ENCODE data around the gene CEP192.

Gene CEP192

GRCh38 chr18:13054336-13054735, 63.2 kb downstream of the CEP192 start:
- Histone ChIP-seq H3K4me3 (ENCODE audit: low read depth, low read length, poor library complexity, severe bottlenecking) (no peak overlapping the region), H4K20me1 (ENCODE audit: insufficient read depth, low read length) (no peaks in the 10 kb centered on the region), H3K27ac (ENCODE audit: low read depth, low read length, poor library complexity, severe bottlenecking) (no peak overlapping the region), H3K27me3 (ENCODE audit: insufficient read depth, low read length) (no peaks in the 10 kb centered on the region), H3K36me3 (ENCODE audit: insufficient read depth, low read length) (peaks cover 89% of the 10 kb centered on the region), H3K9me3 (ENCODE audit: low read length) (no peaks in the 10 kb centered on the region), H3K4me1 (ENCODE audit: insufficient read depth, low read length, severe bottlenecking) (peaks cover 15% of the 10 kb centered on the region), H3K9ac (ENCODE audit: low read length) (no peak overlapping the region), H3K79me2 (ENCODE audit: insufficient read depth, low read length) (no peaks in the 10 kb centered on the region), H3F3A (ENCODE audit: insufficient read depth, low read length) (no peaks in the 10 kb centered on the region), H2AFZ (ENCODE audit: low read length) (no peak overlapping the region), H3K9me2 (ENCODE audit: low read depth, low read length) (no peaks in the 10 kb centered on the region), H3K4me2 (ENCODE audit: low read length) (no peak overlapping the region)
- TF ChIP-seq CTCF (IDR thresholded peaks at IDR 0.05; ENCODE audit: low read length) (no peak), EZH2 (IDR thresholded peaks at IDR 0.05; ENCODE audit: borderline replicate concordance, low read length) (no peak)

- no peak overlapping the region for H3K4me3 ChIP-seq (ENCODE audit: low read depth, low read length, poor library complexity, severe bottlenecking)
- TF ChIP-seq EZH2 (IDR thresholded peaks at IDR 0.05; ENCODE audit: borderline replicate concordance, low read length) (no peak), CTCF (IDR thresholded peaks at IDR 0.05; ENCODE audit: low read length) (no peak)
- H4K20me1 ChIP-seq (ENCODE audit: insufficient read depth, low read length), result no peaks in the 10 kb centered on the region
- H3F3A ChIP-seq (ENCODE audit: insufficient read depth, low read length), result no peaks in the 10 kb centered on the region
- H3K4me1 ChIP-seq (ENCODE audit: insufficient read depth, low read length, severe bottlenecking), result peaks cover 3% of the 10 kb centered on the region
- peaks cover 97% of the 10 kb centered on the region for H3K36me3 ChIP-seq (ENCODE audit: insufficient read depth, low read length)
- no peak overlapping the region for H2AFZ ChIP-seq (ENCODE audit: low read length)
- H3K27ac ChIP-seq (ENCODE audit: low read depth, low read length, poor library complexity, severe bottlenecking), result no peak overlapping the region
- no peaks in the 10 kb centered on the region for H3K79me2 ChIP-seq (ENCODE audit: insufficient read depth, low read length)
- H3K9me2 ChIP-seq (ENCODE audit: low read depth, low read length), result no peaks in the 10 kb centered on the region
- no peaks in the 10 kb centered on the region for H3K27me3 ChIP-seq (ENCODE audit: insufficient read depth, low read length)
- H3K9me3 ChIP-seq (ENCODE audit: low read length), result no peaks in the 10 kb centered on the region
- H3K4me2 ChIP-seq (ENCODE audit: low read length), result no peak overlapping the region
- no peak overlapping the region for H3K9ac ChIP-seq (ENCODE audit: low read length)
Measured at GRCh38 chr18:13061630-13062189, 70.5 kb downstream of the CEP192 start.

GRCh38 chr18:13067124-13067523, 76.0 kb downstream of the CEP192 start:
- peaks cover 99% of the 10 kb centered on the region for H3K36me3 ChIP-seq (ENCODE audit: insufficient read depth, low read length)
- H2AFZ ChIP-seq (ENCODE audit: low read length), result no peak overlapping the region
- H3F3A ChIP-seq (ENCODE audit: insufficient read depth, low read length), result no peaks in the 10 kb centered on the region
- TF ChIP-seq CTCF (IDR thresholded peaks at IDR 0.05; ENCODE audit: low read length) (no peak), EZH2 (IDR thresholded peaks at IDR 0.05; ENCODE audit: borderline replicate concordance, low read length) (no peak)
- H3K4me2 ChIP-seq (ENCODE audit: low read length), result no peak overlapping the region
- no peaks in the 10 kb centered on the region for H4K20me1 ChIP-seq (ENCODE audit: insufficient read depth, low read length)
- H3K9ac ChIP-seq (ENCODE audit: low read length), result no peak overlapping the region
- no peaks in the 10 kb centered on the region for H3K79me2 ChIP-seq (ENCODE audit: insufficient read depth, low read length)
- peaks cover 7% of the 10 kb centered on the region for H3K4me1 ChIP-seq (ENCODE audit: insufficient read depth, low read length, severe bottlenecking)
- H3K9me2 ChIP-seq (ENCODE audit: low read depth, low read length), result no peaks in the 10 kb centered on the region
- no peak overlapping the region for H3K4me3 ChIP-seq (ENCODE audit: low read depth, low read length, poor library complexity, severe bottlenecking)
- H3K9me3 ChIP-seq (ENCODE audit: low read length), result no peaks in the 10 kb centered on the region
- no peaks in the 10 kb centered on the region for H3K27me3 ChIP-seq (ENCODE audit: insufficient read depth, low read length)
- no peak overlapping the region for H3K27ac ChIP-seq (ENCODE audit: low read depth, low read length, poor library complexity, severe bottlenecking)
